OCI-LY3 (cell line): ENCODE data around the gene DDT.

Experiments used
- CTCF ChIP-seq: fragments of 200-600, 300-600 bp; sonication (generic); IDR thresholded peaks from 2 replicates; pipeline ENCODE4 v1.5.1; 2014; ENCODE audit warnings: antibody characterized with exemption, low read length, low read depth
- EZH2phosphoT487 ChIP-seq: fragments of 200-600 bp; shearing (Covaris generic); IDR thresholded peaks from 2 replicates; pipeline ENCODE4 v1.6.1; 2018; ENCODE audit warnings: antibody characterized with exemption, mixed run types, low read depth

DNA sequence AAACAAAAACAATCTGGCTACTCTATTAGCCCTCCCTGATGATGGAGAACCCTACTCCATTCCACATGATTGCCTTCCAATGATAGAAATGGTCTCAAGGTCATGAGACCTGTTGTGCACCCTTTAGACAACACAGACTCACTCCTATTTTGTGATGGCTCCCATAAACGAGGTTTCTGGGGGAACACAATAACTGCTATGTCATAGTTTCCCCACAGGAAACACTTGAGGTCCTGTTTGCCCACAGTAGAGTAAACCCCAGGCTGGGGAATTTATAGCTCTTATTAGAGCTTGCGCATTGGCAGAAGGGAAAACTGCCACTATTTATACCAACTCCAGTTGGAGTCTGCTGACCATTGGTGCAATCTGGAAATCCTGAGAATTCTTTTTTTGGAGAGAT lies 51.3 kb downstream of the DDT start:
- TF ChIP-seq CTCF, result no peak
- TF ChIP-seq EZH2phosphoT487, result no peak
